ENCODE results near the gene RHOF.

RHOF gene

GRCh38 chr12:121807642-121808347 lies 14.3 kb upstream of the RHOF start:
- Histone ChIP-seq H3K4me1 (ENCODE audit: control insufficient read depth, insufficient read depth, low read length) (peaks cover 36% of the 10 kb centered on the region), H3K36me3 (ENCODE audit: control insufficient read depth, insufficient read depth, low read length) (peaks cover 8% of the 10 kb centered on the region), H3K9ac (ENCODE audit: low read length) (no peak overlapping the region), H3K27me3 (ENCODE audit: control insufficient read depth, insufficient read depth, low read length) (no peaks in the 10 kb centered on the region), H3K9me3 (ENCODE audit: control insufficient read depth, low read length) (no peaks in the 10 kb centered on the region), H3K4me3 (ENCODE audit: low read length) (no peak overlapping the region)

- Histone ChIP-seq H3K4me1 (ENCODE audit: control insufficient read depth, insufficient read depth, low read length) (peaks cover 33% of the 10 kb centered on the region), H3K9me3 (ENCODE audit: control insufficient read depth, low read length) (no peaks in the 10 kb centered on the region)
Observed at GRCh38 chr12:121806546-121807423, 13.3 kb upstream of the RHOF start.

GRCh38 chr12:121806009-121806545 lies 12.6 kb upstream of the RHOF start:
- Histone ChIP-seq H3K9ac (ENCODE audit: low read length) (peak overlapping the region; percentile 19), H3K4me1 (ENCODE audit: control insufficient read depth, insufficient read depth, low read length) (peaks cover 25% of the 10 kb centered on the region), H3K4me3 (ENCODE audit: low read length) (peak overlapping the region; percentile 31), H3K36me3 (ENCODE audit: control insufficient read depth, insufficient read depth, low read length) (peaks cover 8% of the 10 kb centered on the region), H3K27me3 (ENCODE audit: control insufficient read depth, insufficient read depth, low read length) (no peaks in the 10 kb centered on the region), H3K9me3 (ENCODE audit: control insufficient read depth, low read length) (no peaks in the 10 kb centered on the region)

More at GRCh38 chr12:121806546-121807423, 13.3 kb upstream of the RHOF start:
- H3K9ac ChIP-seq (ENCODE audit: low read length): peak overlapping the region; percentile 19
- no peaks in the 10 kb centered on the region for H3K27me3 ChIP-seq (ENCODE audit: control insufficient read depth, insufficient read depth, low read length)
- peaks cover 8% of the 10 kb centered on the region for H3K36me3 ChIP-seq (ENCODE audit: control insufficient read depth, insufficient read depth, low read length)
- H3K4me3 ChIP-seq (ENCODE audit: low read length): peak overlapping the region; percentile 31

GRCh38 chr12:121805171-121806008 lies 11.9 kb upstream of the RHOF start:
- peaks cover 8% of the 10 kb centered on the region for H3K36me3 ChIP-seq (ENCODE audit: control insufficient read depth, insufficient read depth, low read length)
- peaks cover 19% of the 10 kb centered on the region for H3K4me1 ChIP-seq (ENCODE audit: control insufficient read depth, insufficient read depth, low read length)

GRCh38 chr12:121804417-121805111 lies 11.1 kb upstream of the RHOF start:
- Histone ChIP-seq H3K4me3 (ENCODE audit: low read length) (peak overlapping the region; percentile 63), H3K27me3 (ENCODE audit: control insufficient read depth, insufficient read depth, low read length) (no peaks in the 10 kb centered on the region), H3K9me3 (ENCODE audit: control insufficient read depth, low read length) (no peaks in the 10 kb centered on the region), H3K9ac (ENCODE audit: low read length) (peak overlapping the region; percentile 80), H3K4me1 (ENCODE audit: control insufficient read depth, insufficient read depth, low read length) (peaks cover 17% of the 10 kb centered on the region), H3K36me3 (ENCODE audit: control insufficient read depth, insufficient read depth, low read length) (peaks cover 8% of the 10 kb centered on the region)

More at GRCh38 chr12:121805171-121806008, 11.9 kb upstream of the RHOF start:
- Histone ChIP-seq H3K9ac (ENCODE audit: low read length) (peak overlapping the region; percentile 80), H3K4me3 (ENCODE audit: low read length) (peak overlapping the region; percentile 63), H3K27me3 (ENCODE audit: control insufficient read depth, insufficient read depth, low read length) (no peaks in the 10 kb centered on the region), H3K9me3 (ENCODE audit: control insufficient read depth, low read length) (no peaks in the 10 kb centered on the region)

GRCh38 chr12:121803861-121804416 lies 10.5 kb upstream of the RHOF start, which contains the start of gene SETD1B:
Gene SETD1B (plus strand): TSS chr12:121804009. CDS start chr12:121804738, 729 bp downstream.
- no peaks in the 10 kb centered on the region for H3K9me3 ChIP-seq (ENCODE audit: control insufficient read depth, low read length)
- H3K4me3 ChIP-seq (ENCODE audit: low read length): peak within 1 kb of the TSS; percentile 63
- H3K27me3 ChIP-seq (ENCODE audit: control insufficient read depth, insufficient read depth, low read length): no peaks in the 10 kb centered on the region
- peaks cover 22% of the 10 kb centered on the region for H3K4me1 ChIP-seq (ENCODE audit: control insufficient read depth, insufficient read depth, low read length)
- peaks cover 4% of the 10 kb centered on the region for H3K36me3 ChIP-seq (ENCODE audit: control insufficient read depth, insufficient read depth, low read length)
- peak within 1 kb of the TSS; percentile 100 for H3K9ac ChIP-seq (ENCODE audit: low read length)

- peaks cover 4% of the 10 kb centered on the region for H3K36me3 ChIP-seq (ENCODE audit: control insufficient read depth, insufficient read depth, low read length)
- peaks cover 31% of the 10 kb centered on the region for H3K4me1 ChIP-seq (ENCODE audit: control insufficient read depth, insufficient read depth, low read length)
- H3K27me3 ChIP-seq (ENCODE audit: control insufficient read depth, insufficient read depth, low read length): no peaks in the 10 kb centered on the region
- no peaks in the 10 kb centered on the region for H3K9me3 ChIP-seq (ENCODE audit: control insufficient read depth, low read length)
- H3K9ac ChIP-seq (ENCODE audit: low read length): peak overlapping the region; percentile 100
- peak overlapping the region; percentile 18 for H3K4me3 ChIP-seq (ENCODE audit: low read length)
Observed at GRCh38 chr12:121802843-121803698, 9.6 kb upstream of the RHOF start.

- H3K4me3 ChIP-seq (ENCODE audit: low read length): peak overlapping the region; percentile 18
Observed at GRCh38 chr12:121802485-121802842, 9.0 kb upstream of the RHOF start.

GRCh38 chr12:121801595-121802484 lies 8.4 kb upstream of the RHOF start:
- Histone ChIP-seq H3K36me3 (ENCODE audit: control insufficient read depth, insufficient read depth, low read length) (peaks cover 4% of the 10 kb centered on the region), H3K9me3 (ENCODE audit: control insufficient read depth, low read length) (no peaks in the 10 kb centered on the region), H3K27me3 (ENCODE audit: control insufficient read depth, insufficient read depth, low read length) (no peaks in the 10 kb centered on the region), H3K4me3 (ENCODE audit: low read length) (peak overlapping the region; percentile 18), H3K4me1 (ENCODE audit: control insufficient read depth, insufficient read depth, low read length) (peaks cover 38% of the 10 kb centered on the region), H3K9ac (ENCODE audit: low read length) (peak overlapping the region; percentile 100)

More at GRCh38 chr12:121802485-121802842, 9.0 kb upstream of the RHOF start:
- H3K27me3 ChIP-seq (ENCODE audit: control insufficient read depth, insufficient read depth, low read length): no peaks in the 10 kb centered on the region
- peak overlapping the region; percentile 100 for H3K9ac ChIP-seq (ENCODE audit: low read length)
- H3K9me3 ChIP-seq (ENCODE audit: control insufficient read depth, low read length): no peaks in the 10 kb centered on the region
- H3K4me1 ChIP-seq (ENCODE audit: control insufficient read depth, insufficient read depth, low read length): peaks cover 37% of the 10 kb centered on the region
- peaks cover 4% of the 10 kb centered on the region for H3K36me3 ChIP-seq (ENCODE audit: control insufficient read depth, insufficient read depth, low read length)
